KMS-11 (cell line): ENCODE results near the gene KLHDC3.
"Not testable (repeated sequence)": the region's sequence is repeated elsewhere in the genome, so short reads cannot be mapped to it uniquely, and the experiment has no call there.

Experiments used
- H2AFZ ChIP-seq: fragments of 200-600 bp; sonication (generic); 2 replicates; pipeline ENCODE4 v1.6.1; 2016; ENCODE audit warnings: antibody characterized with exemption, mixed run types, low read depth
- H3K27ac ChIP-seq: fragments of 200-600 bp; sonication (generic); 2 replicates; pipeline ENCODE4 v1.6.1; 2016; ENCODE audit warnings: mild to moderate bottlenecking, mixed run types
- H3K27me3 ChIP-seq: fragments of 200-600 bp; sonication (generic); 2 replicates; pipeline ENCODE4 v1.6.1; 2017; ENCODE audit warnings: mild to moderate bottlenecking, low read depth, mixed run types, moderate library complexity; ENCODE audit not compliant: insufficient read depth
- H3K36me3 ChIP-seq: fragments of 200-600 bp; sonication (generic); 2 replicates; pipeline ENCODE4 v1.6.1; 2017; ENCODE audit warnings: mild to moderate bottlenecking, mixed run types; ENCODE audit not compliant: insufficient read depth
- H3K4me1 ChIP-seq: fragments of 200-600 bp; sonication (generic); 2 replicates; pipeline ENCODE4 v1.6.1; 2016; ENCODE audit warnings: mild to moderate bottlenecking, low read depth, mixed run types; ENCODE audit not compliant: poor library complexity, severe bottlenecking
- H3K4me2 ChIP-seq: fragments of 200-600 bp; sonication (generic); 2 replicates; pipeline ENCODE4 v1.7.0; 2016; ENCODE audit warnings: mild to moderate bottlenecking, mixed run types
- H3K4me3 ChIP-seq: fragments of 200-600 bp; sonication (generic); IDR thresholded peaks from 2 replicates; pipeline ENCODE4 v1.6.1; 2017; ENCODE audit warnings: low read depth, low read length, mixed read lengths; ENCODE audit not compliant: insufficient read depth
- H3K79me2 ChIP-seq: fragments of 200-600 bp; sonication (generic); 2 replicates; pipeline ENCODE4 v1.6.1; 2016; ENCODE audit warnings: low read depth, mixed run types; ENCODE audit not compliant: insufficient read depth
- H3K9ac ChIP-seq: fragments of 200-600 bp; sonication (generic); 2 replicates; pipeline ENCODE4 v1.6.1; 2016; ENCODE audit warnings: mild to moderate bottlenecking, mixed run types
- H4K20me1 ChIP-seq: fragments of 200-600 bp; sonication (generic); 2 replicates; pipeline ENCODE4 v1.6.1; 2016; ENCODE audit warnings: mild to moderate bottlenecking, mixed run types; ENCODE audit not compliant: insufficient read depth
- CTCF ChIP-seq: fragments of 200-600 bp; sonication (generic); conservative IDR thresholded peaks from 2 replicates; pipeline ENCODE4 v1.6.1; 2017; ENCODE audit warnings: low read depth, mild to moderate bottlenecking, antibody characterized with exemption, low read length, moderate library complexity, mixed read lengths

The KLHDC3 gene

GRCh38 chr6:42993445-42993844 lies 20.6 kb upstream of the KLHDC3 start:
- Histone ChIP-seq H4K20me1 (no peaks in the 10 kb centered on the region), H2AFZ (no peak overlapping the region), H3K9ac (no peak overlapping the region), H3K4me3 (no peak overlapping the region), H3K36me3 (no peaks in the 10 kb centered on the region), H3K79me2 (no peaks in the 10 kb centered on the region), H3K27ac (no peak overlapping the region), H3K4me2 (no peak overlapping the region), H3K4me1 (no peaks in the 10 kb centered on the region), H3K27me3 (no peaks in the 10 kb centered on the region)
- TF ChIP-seq CTCF = no peak

GRCh38 chr6:42996513-42996912 lies 17.5 kb upstream of the KLHDC3 start:
- Histone ChIP-seq H3K9ac (no peak overlapping the region), H3K27ac (no peak overlapping the region), H3K27me3 (no peaks in the 10 kb centered on the region), H3K4me1 (no peaks in the 10 kb centered on the region), H3K36me3 (no peaks in the 10 kb centered on the region), H4K20me1 (no peaks in the 10 kb centered on the region), H3K4me2 (no peak overlapping the region), H3K4me3 (no peak overlapping the region), H2AFZ (no peak overlapping the region), H3K79me2 (no peaks in the 10 kb centered on the region)
- no peak for TF ChIP-seq CTCF

- H3K4me1 ChIP-seq, H3K36me3 ChIP-seq, H3K9ac ChIP-seq, H3K27me3 ChIP-seq, H2AFZ ChIP-seq, H3K4me2 ChIP-seq, H4K20me1 ChIP-seq, H3K79me2 ChIP-seq, H3K4me3 ChIP-seq, H3K27ac ChIP-seq: not testable (repeated sequence)
Observed at GRCh38 chr6:42998205-42998604, 15.8 kb upstream of the KLHDC3 start.

GRCh38 chr6:43001843-43002242 lies 12.2 kb upstream of the KLHDC3 start:
- Histone ChIP-seq H3K4me3 (no peak overlapping the region), H3K4me2 (no peak overlapping the region), H3K9ac (no peak overlapping the region), H2AFZ (no peak overlapping the region), H3K27ac (no peak overlapping the region), H4K20me1 (no peaks in the 10 kb centered on the region), H3K27me3 (no peaks in the 10 kb centered on the region), H3K4me1 (no peaks in the 10 kb centered on the region), H3K79me2 (no peaks in the 10 kb centered on the region), H3K36me3 (no peaks in the 10 kb centered on the region)
- no peak for TF ChIP-seq CTCF

- Histone ChIP-seq H3K4me1 (no peaks in the 10 kb centered on the region), H3K4me2 (no peak overlapping the region)
Observed at GRCh38 chr6:43005844-43006243, 8.2 kb upstream of the KLHDC3 start.

More at GRCh38 chr6:43005844-43006243, 8.2 kb upstream of the KLHDC3 start:
- Histone ChIP-seq H3K36me3 (no peaks in the 10 kb centered on the region), H3K9ac (no peak overlapping the region), H2AFZ (no peak overlapping the region), H3K27ac (no peak overlapping the region), H3K27me3 (no peaks in the 10 kb centered on the region), H3K79me2 (no peaks in the 10 kb centered on the region), H3K4me3 (no peak overlapping the region), H4K20me1 (no peaks in the 10 kb centered on the region)
- no peak for TF ChIP-seq CTCF
